Mesendoderm (in vitro differentiated cells): ENCODE data around the gene SMIM24.

Source experiments
- DNase-seq: peaks from one replicate; pipeline ENCODE4 v3.0.0; 2013
- H2AK5ac ChIP-seq: 2 replicates; pipeline ENCODE4 v1.6.1; 2013; ENCODE audit warnings: low read length, inconsistent platforms
- H2BK120ac ChIP-seq: 2 replicates; pipeline ENCODE4 v1.6.1; 2013; ENCODE audit warnings: low read depth, mild to moderate bottlenecking, low read length, moderate library complexity, mixed read lengths
- H2BK15ac ChIP-seq: replicated peaks from 2 replicates; pipeline ENCODE4 v1.6.1; 2013; ENCODE audit warnings: low read depth, mild to moderate bottlenecking, moderate library complexity
- H2BK5ac ChIP-seq: 2 replicates; pipeline ENCODE4 v1.6.1; 2013; ENCODE audit warnings: low read length, inconsistent platforms
- H3K18ac ChIP-seq: 2 replicates; pipeline ENCODE4 v1.6.1; 2013; ENCODE audit warnings: mild to moderate bottlenecking, low read length, mixed read lengths
- H3K23ac ChIP-seq: one replicate; pipeline ENCODE4 v1.6.1; 2013; ENCODE audit warnings: low read length
- H3K27ac ChIP-seq: 2 replicates; pipeline ENCODE4 v1.5.1; 2013; ENCODE audit warnings: low read depth, mild to moderate bottlenecking, inconsistent platforms, low read length, moderate library complexity
- H3K27me3 ChIP-seq: 2 replicates; pipeline ENCODE4 v1.6.1; 2013; ENCODE audit warnings: low read length, control low read depth, mild to moderate bottlenecking, inconsistent platforms; ENCODE audit not compliant: insufficient read depth, poor library complexity
- H3K36me3 ChIP-seq: 2 replicates; pipeline ENCODE4 v1.6.1; 2013; ENCODE audit warnings: low read length, inconsistent platforms; ENCODE audit not compliant: control insufficient read depth, insufficient read depth
- H3K4ac ChIP-seq: one replicate; pipeline ENCODE4 v1.6.1; 2013; ENCODE audit warnings: low read depth, mild to moderate bottlenecking, low read length, moderate library complexity
- H3K4me1 ChIP-seq: 2 replicates; pipeline ENCODE4 v1.6.1; 2013; ENCODE audit warnings: low read depth, low read length, inconsistent platforms; ENCODE audit not compliant: control insufficient read depth
- H3K4me2 ChIP-seq: 2 replicates; pipeline ENCODE4 v1.6.1; 2013; ENCODE audit warnings: low read length
- H3K4me3 ChIP-seq: 2 replicates; pipeline ENCODE4 v1.5.1; 2013; ENCODE audit warnings: mild to moderate bottlenecking, low read length
- H3K56ac ChIP-seq: one replicate; pipeline ENCODE4 v1.6.1; 2013; ENCODE audit warnings: low read length
- H3K79me1 ChIP-seq: 2 replicates; pipeline ENCODE4 v1.6.1; 2013; ENCODE audit warnings: low read length, inconsistent platforms
- H3K79me2 ChIP-seq: 2 replicates; pipeline ENCODE4 v1.6.1; 2013; ENCODE audit warnings: mild to moderate bottlenecking, low read length; ENCODE audit not compliant: control insufficient read depth, insufficient read depth
- H3K9ac ChIP-seq: 2 replicates; pipeline ENCODE4 v1.6.1; 2013; ENCODE audit warnings: low read length, inconsistent platforms
- H4K5ac ChIP-seq: one replicate; pipeline ENCODE4 v1.6.1; 2013; ENCODE audit warnings: low read length
- H4K8ac ChIP-seq: one replicate; pipeline ENCODE4 v1.6.1; 2013; ENCODE audit warnings: low read depth, mild to moderate bottlenecking, control low read depth, low read length, moderate library complexity
- WGBS: extraction: QIAGEN DNeasy Blood & Tissue Kit; methylation state at CpG from one replicate; pipeline ENCODE4 v1.1.7; 2013; ENCODE audit warnings: low lambda C conversion rate, missing lambda C conversion rate; ENCODE audit not compliant: insufficient coverage; ENCODE audit errors: extremely low coverage; 5-methylcytosine and 5-hydroxymethylcytosine counted together

SMIM24 gene

DNA sequence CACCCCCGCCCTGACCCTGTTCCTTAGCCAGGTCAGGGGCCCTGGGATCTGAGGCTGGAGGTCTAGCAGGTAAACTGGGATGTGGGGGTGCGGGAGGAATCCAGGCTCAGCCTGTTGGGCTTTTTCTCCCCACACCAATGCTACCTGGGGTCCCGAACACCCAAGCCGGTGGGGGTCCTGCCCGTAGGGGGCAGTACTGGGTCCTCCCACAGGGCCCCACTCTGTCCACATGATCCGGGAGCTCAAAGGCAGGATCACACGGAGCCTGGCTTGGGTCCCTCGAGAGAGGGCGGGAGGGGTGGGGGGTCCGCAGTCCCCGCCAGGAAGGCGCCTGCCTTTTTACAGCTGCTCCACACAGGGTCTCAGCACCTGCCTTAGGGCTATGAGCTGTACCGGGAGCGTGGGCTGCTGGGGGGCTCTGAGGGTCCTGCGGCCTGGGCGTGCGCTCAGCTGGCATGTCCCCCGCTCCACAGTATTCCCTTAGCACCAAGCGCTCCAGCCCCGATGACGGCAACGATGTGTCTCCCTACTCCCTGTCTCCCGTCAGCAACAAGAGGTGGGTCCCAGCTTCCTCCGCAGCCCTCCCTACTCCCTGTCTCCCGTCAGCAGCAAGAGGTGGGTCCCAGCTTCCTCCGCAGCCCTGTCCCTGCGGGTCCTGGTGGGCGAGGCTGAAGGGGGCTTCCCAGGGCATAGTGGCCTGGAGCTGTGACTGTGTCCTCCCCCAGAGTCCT lies 46.3 kb upstream of the SMIM24 start:
- WGBS: no CpG with 5 or more reads among the region's 28 CpGs

DNA sequence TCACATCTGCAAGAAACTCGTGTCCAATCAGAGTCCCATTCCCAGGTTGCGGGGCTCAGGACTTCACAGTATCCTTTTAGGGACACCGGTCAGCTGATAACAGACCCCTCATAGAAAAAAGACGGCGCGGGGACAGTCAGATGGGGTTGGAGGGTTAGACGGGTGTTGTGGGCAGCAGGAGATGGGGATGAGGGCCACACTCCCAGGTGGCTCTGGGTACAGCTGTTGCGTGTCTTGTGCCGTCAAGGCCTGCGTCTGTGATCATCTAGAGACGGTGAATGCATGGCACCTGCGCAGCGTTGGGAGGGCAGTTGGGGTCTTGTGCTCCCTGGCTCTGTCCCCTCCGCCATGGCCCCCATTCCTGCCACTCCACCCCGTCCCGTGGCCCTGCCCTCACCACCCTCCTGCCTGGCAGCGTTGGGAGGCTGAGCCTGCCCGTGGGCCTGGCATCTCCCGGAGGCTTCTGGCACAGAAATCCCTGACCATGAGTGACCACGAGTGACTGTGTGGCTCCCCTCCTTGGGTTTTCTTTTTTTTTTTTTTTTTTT lies 44.7 kb upstream of the SMIM24 start:
- peaks cover 8% of the 10 kb centered on the region for H3K79me2 ChIP-seq
- H3K4me1 ChIP-seq: no peaks in the 10 kb centered on the region
- WGBS: no CpG with 5 or more reads among the region's 20 CpGs
- H3K4me2 ChIP-seq: no peak overlapping the region
- H2AK5ac ChIP-seq: no peak overlapping the region
- no peak overlapping the region for H3K4ac ChIP-seq
- H3K23ac ChIP-seq: no peak overlapping the region
- no peak overlapping the region for H3K9ac ChIP-seq
- H3K36me3 ChIP-seq: peaks cover 7% of the 10 kb centered on the region
- no peak overlapping the region for H2BK120ac ChIP-seq
- H3K79me1 ChIP-seq: peaks cover 15% of the 10 kb centered on the region
- H3K56ac ChIP-seq: no peak overlapping the region
- H2BK5ac ChIP-seq: no peak overlapping the region
- no peak overlapping the region for H4K8ac ChIP-seq
- H4K5ac ChIP-seq: no peak overlapping the region
- no peak overlapping the region for H2BK15ac ChIP-seq
- no peak overlapping the region for H3K27ac ChIP-seq
- H3K27me3 ChIP-seq: no peaks in the 10 kb centered on the region
- no peak overlapping the region for H3K18ac ChIP-seq
- no peak overlapping the region for H3K4me3 ChIP-seq
- no peak for DNase-seq

More for the DNA sequence above, 46.3 kb upstream of the SMIM24 start:
- Histone ChIP-seq H3K27ac (no peak overlapping the region), H3K56ac (no peak overlapping the region), H2BK120ac (no peak overlapping the region), H3K36me3 (peaks cover 6% of the 10 kb centered on the region), H2BK5ac (no peak overlapping the region), H3K9ac (no peak overlapping the region), H2AK5ac (no peak overlapping the region), H3K23ac (no peak overlapping the region), H3K27me3 (no peaks in the 10 kb centered on the region), H3K4ac (no peak overlapping the region), H3K4me3 (no peak overlapping the region), H3K4me1 (no peaks in the 10 kb centered on the region), H4K8ac (no peak overlapping the region), H2BK15ac (no peak overlapping the region), H3K79me1 (peaks cover 6% of the 10 kb centered on the region), H4K5ac (no peak overlapping the region), H3K18ac (no peak overlapping the region), H3K79me2 (no peaks in the 10 kb centered on the region), H3K4me2 (no peak overlapping the region)
- DNase-seq: no peak

DNA sequence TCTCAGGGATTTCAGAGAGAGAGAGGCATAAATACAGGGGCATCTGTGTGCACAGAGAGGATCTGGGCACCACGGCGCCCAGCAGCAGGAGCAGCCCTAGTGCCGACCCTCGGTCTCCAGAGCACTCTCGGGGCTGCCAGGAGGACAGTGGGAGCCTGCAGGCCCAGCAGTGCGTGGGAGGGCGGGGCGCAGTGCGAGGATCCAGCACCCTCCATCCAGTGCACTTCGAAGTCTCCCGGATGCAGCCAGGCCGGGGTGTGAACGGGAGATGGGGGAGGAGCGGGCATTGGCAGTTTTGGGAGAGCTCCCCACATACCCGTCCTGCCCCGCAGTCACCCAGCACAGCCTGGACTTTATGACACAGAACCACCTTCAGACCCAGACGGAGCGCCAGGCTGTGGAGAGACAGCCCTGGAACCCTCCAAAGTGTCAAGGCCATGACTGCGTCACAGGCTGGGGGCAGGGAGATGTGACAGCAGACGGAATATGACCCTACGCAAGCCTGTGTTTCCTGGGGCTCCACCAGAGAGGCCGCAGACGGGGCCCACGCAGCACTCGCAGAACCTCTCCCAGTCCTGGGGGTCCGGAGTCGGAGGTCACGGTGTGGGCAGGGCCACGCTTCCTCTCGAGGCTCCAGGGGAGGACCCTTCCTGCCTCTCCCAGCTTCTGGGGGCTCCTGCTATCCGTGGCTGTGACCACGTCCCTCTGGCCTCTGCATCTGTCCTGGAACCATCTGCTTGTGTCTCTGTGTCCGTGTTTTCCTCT lies 43.9 kb upstream of the SMIM24 start:
- H3K79me2 ChIP-seq: peaks cover 11% of the 10 kb centered on the region
- H3K27me3 ChIP-seq: no peaks in the 10 kb centered on the region
- H3K23ac ChIP-seq: no peak overlapping the region
- peaks cover 17% of the 10 kb centered on the region for H3K79me1 ChIP-seq
- H3K4me2 ChIP-seq: no peak overlapping the region
- H2AK5ac ChIP-seq: no peak overlapping the region
- H3K4me3 ChIP-seq: no peak overlapping the region
- no peak overlapping the region for H2BK5ac ChIP-seq
- H3K4me1 ChIP-seq: no peaks in the 10 kb centered on the region
- H2BK120ac ChIP-seq: no peak overlapping the region
- H4K5ac ChIP-seq: no peak overlapping the region
- H2BK15ac ChIP-seq: no peak overlapping the region
- WGBS: no CpG with 5 or more reads among the region's 33 CpGs
- H3K9ac ChIP-seq: no peak overlapping the region
- H3K56ac ChIP-seq: no peak overlapping the region
- H3K36me3 ChIP-seq: peaks cover 7% of the 10 kb centered on the region
- no peak overlapping the region for H3K18ac ChIP-seq
- DNase-seq: no peak
- H3K27ac ChIP-seq: no peak overlapping the region
- no peak overlapping the region for H3K4ac ChIP-seq
- H4K8ac ChIP-seq: no peak overlapping the region

DNA sequence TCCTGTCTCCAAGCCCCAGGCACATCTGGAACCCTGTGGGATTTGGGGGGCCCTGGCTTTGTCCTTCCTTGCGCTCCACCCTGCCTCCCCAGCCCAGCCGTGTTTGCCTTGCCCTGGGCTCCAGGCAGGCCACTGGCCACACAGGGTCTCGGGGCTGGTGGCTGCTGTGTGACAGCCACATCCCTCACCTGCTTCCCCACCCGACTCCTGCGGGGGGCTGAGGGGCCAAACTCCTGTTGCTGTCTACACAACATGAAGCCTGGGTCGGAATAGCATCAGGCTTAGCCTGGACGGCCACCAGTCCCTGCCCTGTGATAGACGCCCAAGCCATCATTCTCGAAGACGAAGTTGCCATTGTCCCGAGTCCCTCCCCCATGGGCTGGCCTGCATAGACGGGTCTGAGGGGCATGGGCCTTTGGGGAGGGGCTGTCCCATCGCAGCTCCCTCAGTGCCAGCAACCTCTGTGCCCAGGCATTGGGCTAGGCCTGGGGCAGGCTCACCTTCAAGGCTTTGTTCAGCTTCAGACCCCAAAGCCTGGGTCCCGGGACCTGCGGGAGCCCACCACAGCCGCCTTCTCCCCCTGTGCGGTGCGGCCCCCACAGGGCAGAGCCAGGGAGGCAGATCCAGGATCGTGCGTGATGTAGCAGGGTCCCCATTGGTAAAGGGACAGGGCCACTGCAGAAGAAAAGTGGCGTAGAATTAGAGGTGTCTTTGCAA lies 43.2 kb upstream of the SMIM24 start:
- Histone ChIP-seq H3K79me2 (peaks cover 12% of the 10 kb centered on the region), H2BK5ac (no peak overlapping the region), H3K23ac (no peak overlapping the region), H2BK120ac (no peak overlapping the region), H2BK15ac (no peak overlapping the region), H3K4me2 (no peak overlapping the region), H3K18ac (no peak overlapping the region), H3K27me3 (no peaks in the 10 kb centered on the region), H3K4me1 (no peaks in the 10 kb centered on the region), H3K56ac (no peak overlapping the region), H4K5ac (no peak overlapping the region), H3K79me1 (peaks cover 22% of the 10 kb centered on the region), H3K9ac (no peak overlapping the region), H3K4me3 (no peak overlapping the region), H2AK5ac (no peak overlapping the region), H3K27ac (no peak overlapping the region), H3K36me3 (peaks cover 7% of the 10 kb centered on the region), H4K8ac (no peak overlapping the region), H3K4ac (no peak overlapping the region)
- no peak for DNase-seq
- WGBS: no CpG with 5 or more reads among the region's 21 CpGs

DNA sequence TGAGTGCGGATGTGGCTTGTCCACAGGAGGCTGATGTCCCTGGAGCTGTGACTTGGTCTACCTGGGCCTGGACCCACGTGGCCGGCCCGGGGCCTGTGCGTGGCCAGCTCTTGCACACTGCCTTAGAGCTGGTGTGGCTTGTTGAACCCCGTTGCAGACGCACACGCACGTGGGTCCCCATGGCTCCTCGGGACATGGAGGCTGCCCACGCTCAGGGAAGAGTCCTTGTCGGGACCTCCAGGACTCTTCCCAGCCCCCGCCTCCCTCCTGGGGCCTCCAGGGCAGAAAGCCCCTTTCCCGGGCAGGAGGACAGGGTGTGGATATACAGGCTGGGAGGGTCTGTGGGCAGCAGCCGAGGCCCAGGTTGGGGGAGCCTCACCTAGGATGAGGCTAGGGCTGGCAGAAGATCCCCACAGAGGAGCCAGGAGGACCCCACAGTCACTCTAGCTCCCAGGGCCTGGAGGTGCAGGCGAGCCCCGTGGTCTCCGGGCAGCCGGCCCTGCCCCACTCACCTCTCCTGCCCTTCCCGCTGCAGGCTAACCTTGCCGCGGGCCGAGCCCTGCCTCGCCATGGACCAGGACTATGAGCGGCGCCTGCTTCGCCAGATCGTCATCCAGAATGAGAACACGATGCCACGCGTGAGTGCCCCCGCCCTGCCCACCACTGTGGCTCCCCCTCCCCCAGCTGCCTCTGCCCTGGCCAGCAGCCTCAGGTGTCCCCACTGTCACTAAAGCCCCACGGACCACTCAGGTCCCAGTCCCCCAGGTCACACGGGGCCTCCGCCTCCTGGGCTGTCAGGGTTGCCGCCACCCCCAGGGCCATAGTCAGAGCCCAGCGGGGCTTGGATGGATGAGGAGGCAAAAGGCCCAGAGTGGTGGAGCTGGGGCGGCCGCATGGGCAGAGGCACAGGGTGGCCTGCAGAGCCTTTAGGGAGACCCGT lies 42.4 kb upstream of the SMIM24 start:
- H3K4me3 ChIP-seq: no peak overlapping the region
- peaks cover 16% of the 10 kb centered on the region for H3K79me2 ChIP-seq
- H3K27ac ChIP-seq: no peak overlapping the region
- no peak overlapping the region for H2BK5ac ChIP-seq
- DNase-seq: no peak
- peaks cover 7% of the 10 kb centered on the region for H3K36me3 ChIP-seq
- no peak overlapping the region for H3K9ac ChIP-seq
- H4K5ac ChIP-seq: no peak overlapping the region
- H3K56ac ChIP-seq: no peak overlapping the region
- H3K79me1 ChIP-seq: peaks cover 26% of the 10 kb centered on the region
- H3K4ac ChIP-seq: no peak overlapping the region
- H4K8ac ChIP-seq: no peak overlapping the region
- H3K27me3 ChIP-seq: no peaks in the 10 kb centered on the region
- H3K4me2 ChIP-seq: no peak overlapping the region
- H2AK5ac ChIP-seq: no peak overlapping the region
- WGBS: no CpG with 5 or more reads among the region's 40 CpGs
- no peak overlapping the region for H3K23ac ChIP-seq
- no peak overlapping the region for H2BK15ac ChIP-seq
- no peaks in the 10 kb centered on the region for H3K4me1 ChIP-seq
- no peak overlapping the region for H2BK120ac ChIP-seq
- H3K18ac ChIP-seq: no peak overlapping the region
